Astrocyte (in vitro differentiated cells and primary cell): ENCODE data around the gene UBE4B. TPM values are rescaled to one million over a fixed set of nuclear protein-coding genes. Genes with fewer than 3 reads are reported as not detected.
A peak's percentile ranks its signal among the peaks of the same experiment; 100 is the strongest.

Source experiments
- DNase-seq: peaks from one replicate; pipeline ENCODE4 v3.0.0-alpha.2; 2010; ENCODE audit warnings: low read depth
- FAIRE-seq: peaks from 2 replicates; lab custom pipeline; 2011; peaks lifted over from hg19 to GRCh38; lab: Jason Lieb, UNC
- H2AFZ ChIP-seq: 2 replicates; pipeline ENCODE4 v1.6.0; 2012; ENCODE audit warnings: low read depth, low read length, inconsistent platforms
- H3K27ac ChIP-seq: 2 replicates; pipeline ENCODE4 v1.5.1; 2011; ENCODE audit warnings: low read depth, low read length, inconsistent platforms
- H3K27me3 ChIP-seq: 2 replicates; pipeline ENCODE4 v1.6.0; 2011; ENCODE audit warnings: low read length, inconsistent platforms; ENCODE audit not compliant: insufficient read depth
- H3K36me3 ChIP-seq: 2 replicates; pipeline ENCODE4 v1.5.1; 2011; ENCODE audit warnings: low read length, inconsistent platforms; ENCODE audit not compliant: insufficient read depth
- H3K4me1 ChIP-seq: 2 replicates; pipeline ENCODE4 v1.5.1; 2011; ENCODE audit warnings: low read length, inconsistent platforms; ENCODE audit not compliant: insufficient read depth
- H3K4me2 ChIP-seq: 2 replicates; pipeline ENCODE4 v1.6.0; 2012; ENCODE audit warnings: low read length, inconsistent platforms
- H3K4me3 ChIP-seq: 2 replicates; pipeline ENCODE4 v1.5.1; 2011; ENCODE audit warnings: low read depth, mild to moderate bottlenecking, low read length, inconsistent platforms; ENCODE audit not compliant: insufficient read depth
- H3K79me2 ChIP-seq: 2 replicates; pipeline ENCODE4 v1.6.0; 2012; ENCODE audit warnings: mild to moderate bottlenecking, low read length, inconsistent platforms; ENCODE audit not compliant: insufficient read depth
- H3K9ac ChIP-seq: 2 replicates; pipeline ENCODE4 v1.6.0; 2012; ENCODE audit warnings: mild to moderate bottlenecking, low read length, inconsistent platforms
- H3K9me3 ChIP-seq: 2 replicates; pipeline ENCODE4 v1.5.1; 2012; ENCODE audit warnings: low read depth, mild to moderate bottlenecking, low read length, inconsistent platforms; ENCODE audit not compliant: insufficient read depth
- H4K20me1 ChIP-seq: 2 replicates; pipeline ENCODE4 v1.6.0; 2012; ENCODE audit warnings: low read length, inconsistent platforms; ENCODE audit not compliant: insufficient read depth
- H3K27ac Mint-ChIP-seq: one replicate; pipeline ENCODE4 v1.8.0; 2021; ENCODE audit warnings: mild to moderate bottlenecking, mixed read lengths; ENCODE audit not compliant: unreplicated experiment
- H3K27me3 Mint-ChIP-seq: one replicate; pipeline ENCODE4 v1.8.0; 2021; ENCODE audit warnings: low read depth, mixed read lengths; ENCODE audit not compliant: unreplicated experiment
- H3K36me3 Mint-ChIP-seq: one replicate; pipeline ENCODE4 v1.8.0; 2021; ENCODE audit warnings: low read depth, mixed read lengths; ENCODE audit not compliant: unreplicated experiment
- H3K4me1 Mint-ChIP-seq: one replicate; pipeline ENCODE4 v1.8.0; 2021; ENCODE audit warnings: low read depth, mixed read lengths; ENCODE audit not compliant: unreplicated experiment
- H3K4me3 Mint-ChIP-seq: one replicate; pipeline ENCODE4 v1.8.0; 2021; ENCODE audit warnings: mild to moderate bottlenecking, moderate library complexity, mixed read lengths; ENCODE audit not compliant: unreplicated experiment
- H3K9me3 Mint-ChIP-seq: one replicate; pipeline ENCODE4 v1.8.0; 2021; ENCODE audit warnings: mild to moderate bottlenecking, mixed read lengths; ENCODE audit not compliant: unreplicated experiment
- EZH2 ChIP-seq: IDR thresholded peaks from 2 replicates; pipeline ENCODE4 v1.6.1; 2012; ENCODE audit warnings: mild to moderate bottlenecking, low read length, inconsistent platforms; ENCODE audit not compliant: insufficient read depth
- total RNA-seq: library from RNA; stranded (reverse); gene quantifications from 2 replicates; pipeline ENCODE4 v1.2.1, GENCODE V29; 2021
- TF ChIP-seq, protein P1 (sequence below): IDR thresholded peaks from 2 replicates; pipeline ENCODE4 v1.5.1; 2011; ENCODE audit warnings: low read depth, mild to moderate bottlenecking, inconsistent platforms, low read length, moderate library complexity; ENCODE audit not compliant: insufficient read depth

Gene UBE4B
- total RNA-seq, 1 donor from 2014 or later: 41.5 TPM

GRCh38 chr1:10108134-10108663 lies 75.4 kb downstream of the UBE4B start:
- Histone ChIP-seq H3K9ac (peak overlapping the region; percentile 64), H3K79me2 (peaks cover 5% of the 10 kb centered on the region), H3K27ac (peak overlapping the region; percentile 74), H3K4me3 (peak overlapping the region; percentile 21), H3K4me2 (peak overlapping the region; percentile 74), H4K20me1 (no peaks in the 10 kb centered on the region), H3K27me3 (no peaks in the 10 kb centered on the region), H3K36me3 (peaks cover 12% of the 10 kb centered on the region), H3K9me3 (no peaks in the 10 kb centered on the region), H2AFZ (no peak overlapping the region), H3K4me1 (peaks cover 22% of the 10 kb centered on the region)
- Mint-ChIP-seq H3K27me3 (no peaks in the 10 kb centered on the region), H3K36me3 (peaks cover 26% of the 10 kb centered on the region), H3K4me3 (peak overlapping the region; percentile 51), H3K27ac (peak overlapping the region; percentile 94), H3K4me1 (peaks cover 26% of the 10 kb centered on the region), H3K9me3 (no peaks in the 10 kb centered on the region)
- TF ChIP-seq, protein P1, sequence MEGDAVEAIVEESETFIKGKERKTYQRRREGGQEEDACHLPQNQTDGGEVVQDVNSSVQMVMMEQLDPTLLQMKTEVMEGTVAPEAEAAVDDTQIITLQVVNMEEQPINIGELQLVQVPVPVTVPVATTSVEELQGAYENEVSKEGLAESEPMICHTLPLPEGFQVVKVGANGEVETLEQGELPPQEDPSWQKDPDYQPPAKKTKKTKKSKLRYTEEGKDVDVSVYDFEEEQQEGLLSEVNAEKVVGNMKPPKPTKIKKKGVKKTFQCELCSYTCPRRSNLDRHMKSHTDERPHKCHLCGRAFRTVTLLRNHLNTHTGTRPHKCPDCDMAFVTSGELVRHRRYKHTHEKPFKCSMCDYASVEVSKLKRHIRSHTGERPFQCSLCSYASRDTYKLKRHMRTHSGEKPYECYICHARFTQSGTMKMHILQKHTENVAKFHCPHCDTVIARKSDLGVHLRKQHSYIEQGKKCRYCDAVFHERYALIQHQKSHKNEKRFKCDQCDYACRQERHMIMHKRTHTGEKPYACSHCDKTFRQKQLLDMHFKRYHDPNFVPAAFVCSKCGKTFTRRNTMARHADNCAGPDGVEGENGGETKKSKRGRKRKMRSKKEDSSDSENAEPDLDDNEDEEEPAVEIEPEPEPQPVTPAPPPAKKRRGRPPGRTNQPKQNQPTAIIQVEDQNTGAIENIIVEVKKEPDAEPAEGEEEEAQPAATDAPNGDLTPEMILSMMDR: no peak
- TF ChIP-seq EZH2: no peak
- DNase-seq (peak; percentile 98), FAIRE-seq (peak; percentile 93)

DNA sequence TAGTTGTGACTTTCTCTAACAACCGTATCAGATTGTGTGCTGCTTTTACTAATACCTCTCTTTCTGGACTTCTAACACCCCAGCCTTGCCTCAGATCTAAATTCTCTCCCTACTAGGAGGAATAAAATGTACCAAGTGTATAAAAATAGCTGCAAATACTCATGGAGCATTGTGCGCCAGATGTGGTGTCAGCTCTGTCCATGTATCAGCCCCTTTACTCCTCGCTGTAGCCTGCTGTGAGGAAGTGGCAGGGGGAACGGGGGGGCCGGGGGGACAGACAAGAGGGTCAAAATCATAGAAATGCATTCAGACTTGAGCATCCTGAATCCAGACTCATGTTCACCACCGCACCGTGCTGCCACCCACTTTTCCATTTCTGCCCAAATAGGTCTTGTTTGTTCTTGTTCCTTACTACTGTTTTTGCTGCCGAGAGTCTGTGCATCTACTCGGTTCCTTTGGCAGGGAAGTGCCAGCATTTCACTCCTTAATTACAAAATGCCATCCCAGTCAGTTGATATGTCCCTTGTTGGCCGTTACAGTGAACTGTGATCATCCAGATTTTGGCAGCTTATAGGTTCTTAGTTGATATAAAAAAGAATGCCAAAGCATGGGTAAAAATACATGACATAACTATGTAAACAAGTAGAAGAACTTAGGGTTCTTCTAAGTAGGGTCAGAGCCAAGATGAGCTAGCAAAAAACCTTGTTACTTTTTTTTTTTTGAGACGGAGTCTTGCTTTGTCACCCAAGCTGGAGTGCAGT lies 76.4 kb downstream of the UBE4B start:
- no peaks in the 10 kb centered on the region for H3K27me3 Mint-ChIP-seq
- Histone ChIP-seq H2AFZ (no peak overlapping the region), H3K27me3 (no peaks in the 10 kb centered on the region), H3K4me1 (peaks cover 22% of the 10 kb centered on the region), H3K4me3 (peak overlapping the region; percentile 21), H3K79me2 (peaks cover 5% of the 10 kb centered on the region), H3K9ac (peak overlapping the region; percentile 64), H3K27ac (peak overlapping the region; percentile 74), H4K20me1 (no peaks in the 10 kb centered on the region), H3K9me3 (no peaks in the 10 kb centered on the region), H3K36me3 (peaks cover 11% of the 10 kb centered on the region), H3K4me2 (peak overlapping the region; percentile 74)
- no peak for DNase-seq
- peaks cover 25% of the 10 kb centered on the region for H3K4me1 Mint-ChIP-seq
- FAIRE-seq: no peak
- H3K4me3 Mint-ChIP-seq: no peak overlapping the region
- peak overlapping the region; percentile 65 for H3K27ac Mint-ChIP-seq
- no peaks in the 10 kb centered on the region for H3K9me3 Mint-ChIP-seq
- H3K36me3 Mint-ChIP-seq: peaks cover 21% of the 10 kb centered on the region
- TF ChIP-seq EZH2: no peak
- TF ChIP-seq, protein P1: no peak

- H3K4me2 ChIP-seq: no peak overlapping the region
- no peak overlapping the region for H3K4me3 ChIP-seq
- Mint-ChIP-seq H3K27me3 (no peaks in the 10 kb centered on the region), H3K4me1 (peaks cover 8% of the 10 kb centered on the region), H3K4me3 (no peak overlapping the region), H3K36me3 (peaks cover 13% of the 10 kb centered on the region), H3K9me3 (no peaks in the 10 kb centered on the region), H3K27ac (no peak overlapping the region)
- peaks cover 3% of the 10 kb centered on the region for H3K79me2 ChIP-seq
- H3K36me3 ChIP-seq: no peaks in the 10 kb centered on the region
- H3K27ac ChIP-seq: no peak overlapping the region
- H3K4me1 ChIP-seq: peaks cover 17% of the 10 kb centered on the region
- H2AFZ ChIP-seq: no peak overlapping the region
- H4K20me1 ChIP-seq: no peaks in the 10 kb centered on the region
- no peaks in the 10 kb centered on the region for H3K27me3 ChIP-seq
- DNase-seq (no peak), FAIRE-seq (no peak)
- TF ChIP-seq, protein P1: no peak
- no peak for TF ChIP-seq EZH2
- no peak overlapping the region for H3K9ac ChIP-seq
- H3K9me3 ChIP-seq: no peaks in the 10 kb centered on the region
Observed at GRCh38 chr1:10113501-10113900, 80.7 kb downstream of the UBE4B start.
